GM12878 (cell line): Measurements from ENCODE around the gene HRH2. TPM values are rescaled to one million over a fixed set of nuclear protein-coding genes. Genes with fewer than 3 reads are reported as not detected.

Experiments used
- ATAC-seq: fragments of 200-7000 bp; cut with Tn5 transposase; 3 replicates; pipeline ENCODE4 v1.9.1; 2020; ENCODE audit warnings: mild to moderate bottlenecking, moderate library complexity
- BruUV-seq: library from RNA; stranded (reverse); fragments of 400-500 nt; replicated peaks from 2 replicates; lab custom pipeline; 2021; lab: Mats Ljungman, UMichigan
- CTCF ChIA-PET: fragments of 300-600 bp; sonication (Branson Sonifier 250); formaldehyde crosslinking; extraction: SDS; loops from one replicate; lab custom pipeline; 2021; ENCODE audit warnings: inconsistent platforms; lab: Yijun Ruan, JAX
- POLR2A ChIA-PET: fragments of 350-600 bp; formaldehyde crosslinking; extraction: SDS; loops from one replicate; lab custom pipeline; 2021; ENCODE audit warnings: inconsistent platforms; lab: Charles Lee
- RAD21 ChIA-PET: fragments of 300-600 bp; sonication (Branson Sonifier 250); formaldehyde crosslinking; loops from one replicate; lab custom pipeline; 2023; ENCODE audit warnings: antibody characterized with exemption; ENCODE audit not compliant: unreplicated experiment; lab: Charles Lee
- SMC1A ChIA-PET: fragments of 300-600 bp; sonication (Branson Sonifier 250); formaldehyde crosslinking; loops from one replicate; lab custom pipeline; 2023; ENCODE audit not compliant: unreplicated experiment, uncharacterized antibody; lab: Charles Lee
- DNase-seq: peaks from one replicate; pipeline ENCODE4 v3.0.0-alpha.2; 2011; ENCODE audit warnings: low read depth, low spot score
- FAIRE-seq: peaks from 3 replicates; lab custom pipeline; 2011; peaks lifted over from hg19 to GRCh38; lab: Jason Lieb, UNC
- H2AFZ ChIP-seq: 2 replicates; pipeline ENCODE4 v1.6.0; 2011; ENCODE audit warnings: low read depth, low read length, control low read depth; ENCODE audit not compliant: control insufficient read depth
- H3K27ac ChIP-seq: 2 replicates; pipeline ENCODE4 v1.5.1; 2011; ENCODE audit warnings: control low read depth; ENCODE audit not compliant: control insufficient read depth, insufficient read depth
- H3K27me3 ChIP-seq, 2 experiments: replicated peaks in 1 of 2; 2 replicates each; pipeline versions ENCODE4 v1.6.0 to v1.6.1; 2011; ENCODE audit warnings: low read length in 1 of 2; ENCODE audit not compliant: control insufficient read depth in 2 of 2, insufficient read depth in 2 of 2
- H3K36me3 ChIP-seq, 2 experiments: 2 replicates each; pipeline ENCODE4 v1.5.1; 2011; ENCODE audit warnings: low read length in 1 of 2; ENCODE audit not compliant: control insufficient read depth in 2 of 2, insufficient read depth in 2 of 2
- H3K4me1 ChIP-seq: 2 replicates; pipeline ENCODE4 v1.6.1; 2011; ENCODE audit warnings: mild to moderate bottlenecking, low read length, moderate library complexity, mixed read lengths; ENCODE audit not compliant: control insufficient read depth, insufficient read depth
- H3K4me2 ChIP-seq: 2 replicates; pipeline ENCODE4 v1.6.0; 2011; ENCODE audit warnings: control low read depth; ENCODE audit not compliant: control insufficient read depth, insufficient read depth
- H3K4me3 ChIP-seq: fragments of 200-600 bp; sonication (generic); 2 replicates; pipeline ENCODE4 v1.5.1; 2016
- H3K79me2 ChIP-seq: 2 replicates; pipeline ENCODE4 v1.6.0; 2011; ENCODE audit warnings: low read length; ENCODE audit not compliant: control insufficient read depth, insufficient read depth
- H3K9ac ChIP-seq: 2 replicates; pipeline ENCODE4 v1.8.0; 2011; ENCODE audit warnings: low read length, control low read depth, mixed read lengths; ENCODE audit not compliant: control insufficient read depth, insufficient read depth
- H3K9me3 ChIP-seq: replicated peaks from 3 replicates; pipeline ENCODE4 v1.5.1; 2011; ENCODE audit warnings: mild to moderate bottlenecking, low read length; ENCODE audit not compliant: control insufficient read depth, insufficient read depth
- H4K20me1 ChIP-seq: 2 replicates; pipeline ENCODE4 v1.6.0; 2011; ENCODE audit not compliant: control insufficient read depth, insufficient read depth
- CBX3 ChIP-seq: fragments of 200-600 bp; sonication (generic); IDR thresholded peaks from 2 replicates; pipeline ENCODE4 v1.6.1; 2016; ENCODE audit warnings: low read depth, borderline replicate concordance
- CTCF ChIP-seq, 3 experiments: IDR thresholded peaks in 2 of 3; conservative IDR thresholded peaks in 1 of 3; 2 replicates each; pipeline ENCODE4 v1.5.1; 2011; ENCODE audit warnings: low read depth in 3 of 3, low read length in 3 of 3, mild to moderate bottlenecking in 3 of 3, control low read depth in 2 of 3, moderate library complexity in 2 of 3, inconsistent platforms in 1 of 3, mixed read lengths in 1 of 3; ENCODE audit not compliant: control insufficient read depth in 2 of 3, insufficient read depth in 1 of 3; ENCODE audit errors: extremely low read depth in 1 of 3
- GABPA ChIP-seq: IDR thresholded peaks from 2 replicates; pipeline ENCODE4 v1.6.1; 2014; ENCODE audit warnings: antibody characterized with exemption, low read depth, mild to moderate bottlenecking, inconsistent platforms
- GATAD2B ChIP-seq: fragments of 450-650 bp; conservative IDR thresholded peaks from 2 replicates; pipeline ENCODE4 v1.6.1; 2017; ENCODE audit warnings: low read depth, mild to moderate bottlenecking, moderate library complexity
- IKZF1 ChIP-seq: fragments of 450-650 bp; conservative IDR thresholded peaks from 2 replicates; pipeline ENCODE4 v1.6.1; 2017; ENCODE audit warnings: antibody characterized with exemption, mild to moderate bottlenecking
- MLLT1 ChIP-seq: fragments of 450-650 bp; IDR thresholded peaks from 2 replicates; pipeline ENCODE4 v1.6.1; 2016; ENCODE audit warnings: mild to moderate bottlenecking
- MTA3 ChIP-seq: IDR thresholded peaks from 2 replicates; pipeline ENCODE4 v1.6.1; 2012; ENCODE audit warnings: low read length, inconsistent platforms, borderline replicate concordance
- NFXL1 ChIP-seq: fragments of 450-650 bp; IDR thresholded peaks from 2 replicates; pipeline ENCODE4 v1.6.1; 2017; ENCODE audit warnings: antibody characterized with exemption, mild to moderate bottlenecking, borderline replicate concordance
- NFYB ChIP-seq: IDR thresholded peaks from 2 replicates; pipeline ENCODE4 v1.6.1; 2011; ENCODE audit warnings: low read depth, mild to moderate bottlenecking, low read length, improper control_type of control experiment, moderate library complexity; ENCODE audit not compliant: insufficient read depth
- POLR2AphosphoS2 ChIP-seq: IDR thresholded peaks from 2 replicates; pipeline ENCODE4 v1.6.1; 2011; ENCODE audit warnings: low read depth, mild to moderate bottlenecking, low read length, improper control_type of control experiment, moderate library complexity
- SMAD5 ChIP-seq: IDR thresholded peaks from 2 replicates; pipeline ENCODE4 v1.6.1; 2016; ENCODE audit warnings: antibody characterized with exemption, low read depth
- ZBED1 ChIP-seq: IDR thresholded peaks from 2 replicates; pipeline ENCODE4 v1.6.1; 2016; ENCODE audit warnings: borderline replicate concordance
- ZNF274 ChIP-seq: IDR thresholded peaks from one replicate; pipeline ENCODE4 v1.8.0; 2011; ENCODE audit not compliant: insufficient read length, insufficient read depth
- ZNF687 ChIP-seq: fragments of 450-650 bp; IDR thresholded peaks from 2 replicates; pipeline ENCODE4 v1.6.1; 2017; ENCODE audit warnings: mild to moderate bottlenecking, moderate library complexity
- WGBS: methylation state at CpG from one replicate; pipeline ENCODE4 v1.1.6; 2016; ENCODE audit warnings: low lambda C conversion rate; ENCODE audit not compliant: insufficient replicate concordance, insufficient coverage; ENCODE audit errors: missing lambda C conversion rate; 5-methylcytosine and 5-hydroxymethylcytosine counted together
- in situ Hi-C: fragments of 300-500 bp; cut with MboI; formaldehyde crosslinking; loops from 9 replicates; pipeline ENCODE4 v1.14.3; 2018; ENCODE audit warnings: mixed read lengths
- intact Hi-C: fragments of 100-400 bp; cut with micrococcal nuclease; formaldehyde crosslinking; loops from one replicate; pipeline ENCODE4 v1.14.2; 2022; ENCODE audit not compliant: unreplicated experiment
- polyA plus RNA-seq, 11 experiments: library from polyadenylated mRNA; depleted of rRNA in 4 of 11; unstranded in 6 of 11; stranded (reverse) in 5 of 11; fragments of >200 nt; fragmentation: Nextera tagmentation in 4 of 11; fragmentation: Illumina TruSeq in 1 of 11; extraction: Ambion mirVana in 4 of 11; extraction: Trizol in 1 of 11; gene quantifications; 1 replicate in 1 of 11; 2 replicates in 10 of 11; pipeline versions ENCODE4 v1.2.1 to v1.2.3, GENCODE V29; 2011 to 2016; ENCODE audit warnings: inconsistent platforms in 2 of 11, missing spikeins in 2 of 11, low read depth in 1 of 11
- total RNA-seq, 4 experiments: library from RNA; depleted of rRNA in 3 of 4; stranded (reverse); fragments of >200 nt in 3 of 4; fragmentation: Illumina TruSeq in 1 of 4; extraction: Trizol in 1 of 4; gene quantifications; 2 replicates each; pipeline versions ENCODE4 v1.2.1 to v1.2.3, GENCODE V29; 2013 to 2021

The HRH2 gene
- total and polyA plus RNA-seq, 10 of the 15 experiments (the other 5 are each of a cell fraction or from before 2014, with no cell fraction given): 0.01 to 0.05 (median 0.03) TPM; not detected in 7

- TF ChIP-seq CTCF (IDR thresholded peaks at IDR 0.05 in 2 of 3, conservative IDR thresholded peaks at IDR 0.05 in 1 of 3; ENCODE audit: control insufficient read depth in 2 of 3, extremely low read depth in 1 of 3, insufficient read depth in 1 of 3, low read depth in 3 of 3, low read length in 3 of 3) (no peak), IKZF1 (no peak), CBX3 (no peak), NFYB (no peak), ZBED1 (no peak)
- TF ChIP-seq, all 136 proteins: peak for 0
These were observed 30.1 kb upstream of the HRH2 start (continued) for GRCh38 chr5:175627739-175628138.

- 33% methylated on average over 8 of the region's 8 CpGs for WGBS
- POLR2A ChIA-PET: no interaction called here
- intact Hi-C loops: no loop called here
- Histone ChIP-seq H4K20me1 (no peaks in the 10 kb centered on the region), H3K27me3 (no peaks in the 10 kb centered on the region; a peak in 2 of 4 replicates), H2AFZ (no peak overlapping the region), H3K9me3 (no peaks in the 10 kb centered on the region; the same call in 2 of the 3 replicates), H3K4me2 (no peak overlapping the region), H3K4me1 (no peaks in the 10 kb centered on the region), H3K4me3 (no peak overlapping the region), H3K79me2 (no peaks in the 10 kb centered on the region), H3K36me3 (no peaks in the 10 kb centered on the region), H3K9ac (no peak overlapping the region), H3K27ac (no peak overlapping the region)
- in situ Hi-C loops: no loop called here
- SMC1A ChIA-PET: no interaction called here
- FAIRE-seq (no peak), DNase-seq (no peak), ATAC-seq (no peak)
- BruUV-seq: no TSS peak
- CTCF ChIA-PET: no interaction called here
- RAD21 ChIA-PET: no interaction called here
- TF ChIP-seq MTA3: no peak
- no peak for TF ChIP-seq NFXL1
- TF ChIP-seq GABPA: no peak
- TF ChIP-seq SMAD5: no peak
- TF ChIP-seq GATAD2B: no peak
- no peak for TF ChIP-seq ZNF274
- TF ChIP-seq ZNF687: no peak
- TF ChIP-seq POLR2AphosphoS2: no peak
- TF ChIP-seq MLLT1: no peak
These were observed 29.2 kb upstream of the HRH2 start for GRCh38 chr5:175628668-175629067.
